HG03159 (cell line): ENCODE results near the gene AMOTL1.
A peak's percentile ranks its signal among the peaks of the same experiment; 100 is the strongest.

Experiments used
- ATAC-seq: cut with Tn5 transposase; IDR thresholded peaks from one replicate; pipeline ENCODE4 v1.9.1; 2021; ENCODE audit warnings: mild to moderate bottlenecking, moderate library complexity; ENCODE audit not compliant: unreplicated experiment

The AMOTL1 gene

GRCh38 chr11:94871491-94872185 is 103.5 kb downstream of the AMOTL1 start:
- ATAC-seq, result no peak

- no peak for ATAC-seq
Observed at GRCh38 chr11:94873916-94874540, 105.9 kb downstream of the AMOTL1 start.

GRCh38 chr11:94876222-94876621 is 108.1 kb downstream of the AMOTL1 start:
- no peak for ATAC-seq

GRCh38 chr11:94876645-94877442 is 108.7 kb downstream of the AMOTL1 start:
- peak; percentile 80 for ATAC-seq

- no peak for ATAC-seq
Observed at GRCh38 chr11:94877443-94878200, 109.5 kb downstream of the AMOTL1 start.

GRCh38 chr11:94879006-94879405 is 110.8 kb downstream of the AMOTL1 start:
- ATAC-seq, result no peak

- no peak for ATAC-seq
Observed at GRCh38 chr11:94880216-94880615, 112.1 kb downstream of the AMOTL1 start.

- ATAC-seq, result no peak
Observed at GRCh38 chr11:94882931-94883330, 114.8 kb downstream of the AMOTL1 start.

GRCh38 chr11:94883878-94884277 is 115.7 kb downstream of the AMOTL1 start:
- ATAC-seq, result no peak

- no peak for ATAC-seq
Observed at GRCh38 chr11:94884376-94884775, 116.2 kb downstream of the AMOTL1 start.

GRCh38 chr11:94885133-94885532 is 117.0 kb downstream of the AMOTL1 start:
- ATAC-seq, result peak; percentile 59

GRCh38 chr11:94885581-94885980 is 117.4 kb downstream of the AMOTL1 start:
- ATAC-seq, result no peak

- ATAC-seq, result no peak
Observed at GRCh38 chr11:94888204-94888603, 120.0 kb downstream of the AMOTL1 start.

- ATAC-seq, result no peak
Observed at GRCh38 chr11:94895451-94895850, 127.3 kb downstream of the AMOTL1 start.

GRCh38 chr11:94895971-94896370 is 127.8 kb downstream of the AMOTL1 start:
- no peak for ATAC-seq

- ATAC-seq, result peak; percentile 73
Observed at GRCh38 chr11:94897330-94897768, 129.2 kb downstream of the AMOTL1 start.

- ATAC-seq, result no peak
Observed at GRCh38 chr11:94907226-94907625, 139.1 kb downstream of the AMOTL1 start.

GRCh38 chr11:94909371-94909820 is 141.2 kb downstream of the AMOTL1 start:
- ATAC-seq, result no peak

GRCh38 chr11:94910270-94910669 is 142.1 kb downstream of the AMOTL1 start:
- ATAC-seq, result no peak

- ATAC-seq, result no peak
Observed at GRCh38 chr11:94910779-94911178, 142.6 kb downstream of the AMOTL1 start.

- ATAC-seq, result no peak
Observed at GRCh38 chr11:94912806-94913205, 144.7 kb downstream of the AMOTL1 start.
